ENCODE measurements around the gene ABAT. TPM values are rescaled to one million over a fixed set of nuclear protein-coding genes. Genes with fewer than 3 reads are reported as not detected.

ABAT gene
- total and polyA plus RNA-seq, 10 of the 15 experiments (the other 5 are each of a cell fraction or from before 2014, with no cell fraction given) = 1.0 to 10.6 (median 1.9) TPM

GRCh38 chr16:8808009-8808408 is 133.6 kb downstream of the ABAT start (continued):
- TF ChIP-seq, protein P1, sequence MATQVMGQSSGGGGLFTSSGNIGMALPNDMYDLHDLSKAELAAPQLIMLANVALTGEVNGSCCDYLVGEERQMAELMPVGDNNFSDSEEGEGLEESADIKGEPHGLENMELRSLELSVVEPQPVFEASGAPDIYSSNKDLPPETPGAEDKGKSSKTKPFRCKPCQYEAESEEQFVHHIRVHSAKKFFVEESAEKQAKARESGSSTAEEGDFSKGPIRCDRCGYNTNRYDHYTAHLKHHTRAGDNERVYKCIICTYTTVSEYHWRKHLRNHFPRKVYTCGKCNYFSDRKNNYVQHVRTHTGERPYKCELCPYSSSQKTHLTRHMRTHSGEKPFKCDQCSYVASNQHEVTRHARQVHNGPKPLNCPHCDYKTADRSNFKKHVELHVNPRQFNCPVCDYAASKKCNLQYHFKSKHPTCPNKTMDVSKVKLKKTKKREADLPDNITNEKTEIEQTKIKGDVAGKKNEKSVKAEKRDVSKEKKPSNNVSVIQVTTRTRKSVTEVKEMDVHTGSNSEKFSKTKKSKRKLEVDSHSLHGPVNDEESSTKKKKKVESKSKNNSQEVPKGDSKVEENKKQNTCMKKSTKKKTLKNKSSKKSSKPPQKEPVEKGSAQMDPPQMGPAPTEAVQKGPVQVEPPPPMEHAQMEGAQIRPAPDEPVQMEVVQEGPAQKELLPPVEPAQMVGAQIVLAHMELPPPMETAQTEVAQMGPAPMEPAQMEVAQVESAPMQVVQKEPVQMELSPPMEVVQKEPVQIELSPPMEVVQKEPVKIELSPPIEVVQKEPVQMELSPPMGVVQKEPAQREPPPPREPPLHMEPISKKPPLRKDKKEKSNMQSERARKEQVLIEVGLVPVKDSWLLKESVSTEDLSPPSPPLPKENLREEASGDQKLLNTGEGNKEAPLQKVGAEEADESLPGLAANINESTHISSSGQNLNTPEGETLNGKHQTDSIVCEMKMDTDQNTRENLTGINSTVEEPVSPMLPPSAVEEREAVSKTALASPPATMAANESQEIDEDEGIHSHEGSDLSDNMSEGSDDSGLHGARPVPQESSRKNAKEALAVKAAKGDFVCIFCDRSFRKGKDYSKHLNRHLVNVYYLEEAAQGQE (IDR thresholded peaks at IDR 0.05; ENCODE audit: low read depth, low read length) = no peak
- TF ChIP-seq MXI1 (IDR thresholded peaks at IDR 0.05; ENCODE audit: low read depth, low read length) (no peak), ESRRA (IDR thresholded peaks at IDR 0.05; ENCODE audit: low read length) (no peak), IKZF1 (conservative IDR thresholded peaks at IDR 0.05) (no peak), CREM (IDR thresholded peaks at IDR 0.05; ENCODE audit: low read depth) (no peak), CBX5 (IDR thresholded peaks at IDR 0.05; ENCODE audit: low read depth) (no peak), RELA (IDR thresholded peaks at IDR 0.05; ENCODE audit: borderline replicate concordance, partially characterized antibody) (no peak)
- TF ChIP-seq, protein P2, sequence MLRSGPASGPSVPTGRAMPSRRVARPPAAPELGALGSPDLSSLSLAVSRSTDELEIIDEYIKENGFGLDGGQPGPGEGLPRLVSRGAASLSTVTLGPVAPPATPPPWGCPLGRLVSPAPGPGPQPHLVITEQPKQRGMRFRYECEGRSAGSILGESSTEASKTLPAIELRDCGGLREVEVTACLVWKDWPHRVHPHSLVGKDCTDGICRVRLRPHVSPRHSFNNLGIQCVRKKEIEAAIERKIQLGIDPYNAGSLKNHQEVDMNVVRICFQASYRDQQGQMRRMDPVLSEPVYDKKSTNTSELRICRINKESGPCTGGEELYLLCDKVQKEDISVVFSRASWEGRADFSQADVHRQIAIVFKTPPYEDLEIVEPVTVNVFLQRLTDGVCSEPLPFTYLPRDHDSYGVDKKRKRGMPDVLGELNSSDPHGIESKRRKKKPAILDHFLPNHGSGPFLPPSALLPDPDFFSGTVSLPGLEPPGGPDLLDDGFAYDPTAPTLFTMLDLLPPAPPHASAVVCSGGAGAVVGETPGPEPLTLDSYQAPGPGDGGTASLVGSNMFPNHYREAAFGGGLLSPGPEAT (IDR thresholded peaks at IDR 0.05; ENCODE audit: low read depth) = no peak
- TF ChIP-seq, protein P3, sequence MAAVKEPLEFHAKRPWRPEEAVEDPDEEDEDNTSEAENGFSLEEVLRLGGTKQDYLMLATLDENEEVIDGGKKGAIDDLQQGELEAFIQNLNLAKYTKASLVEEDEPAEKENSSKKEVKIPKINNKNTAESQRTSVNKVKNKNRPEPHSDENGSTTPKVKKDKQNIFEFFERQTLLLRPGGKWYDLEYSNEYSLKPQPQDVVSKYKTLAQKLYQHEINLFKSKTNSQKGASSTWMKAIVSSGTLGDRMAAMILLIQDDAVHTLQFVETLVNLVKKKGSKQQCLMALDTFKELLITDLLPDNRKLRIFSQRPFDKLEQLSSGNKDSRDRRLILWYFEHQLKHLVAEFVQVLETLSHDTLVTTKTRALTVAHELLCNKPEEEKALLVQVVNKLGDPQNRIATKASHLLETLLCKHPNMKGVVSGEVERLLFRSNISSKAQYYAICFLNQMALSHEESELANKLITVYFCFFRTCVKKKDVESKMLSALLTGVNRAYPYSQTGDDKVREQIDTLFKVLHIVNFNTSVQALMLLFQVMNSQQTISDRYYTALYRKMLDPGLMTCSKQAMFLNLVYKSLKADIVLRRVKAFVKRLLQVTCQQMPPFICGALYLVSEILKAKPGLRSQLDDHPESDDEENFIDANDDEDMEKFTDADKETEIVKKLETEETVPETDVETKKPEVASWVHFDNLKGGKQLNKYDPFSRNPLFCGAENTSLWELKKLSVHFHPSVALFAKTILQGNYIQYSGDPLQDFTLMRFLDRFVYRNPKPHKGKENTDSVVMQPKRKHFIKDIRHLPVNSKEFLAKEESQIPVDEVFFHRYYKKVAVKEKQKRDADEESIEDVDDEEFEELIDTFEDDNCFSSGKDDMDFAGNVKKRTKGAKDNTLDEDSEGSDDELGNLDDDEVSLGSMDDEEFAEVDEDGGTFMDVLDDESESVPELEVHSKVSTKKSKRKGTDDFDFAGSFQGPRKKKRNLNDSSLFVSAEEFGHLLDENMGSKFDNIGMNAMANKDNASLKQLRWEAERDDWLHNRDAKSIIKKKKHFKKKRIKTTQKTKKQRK (IDR thresholded peaks at IDR 0.05; ENCODE audit: low read depth, low read length) = no peak

Data from GM12878 (cell line).